Right lobe of liver (tissue), 4 donors: Measurements from ENCODE around the gene NFAT5.

Experiments used
- POLR2A ChIP-seq: fragments of 450-650 bp; IDR thresholded peaks from one replicate; pipeline ENCODE4 v1.6.1; 2017; ENCODE audit warnings: antibody characterized with exemption, mild to moderate bottlenecking
- TF ChIP-seq, protein P1 (sequence below), 4 donors: fragments of 200-600 bp in 3 of 4; fragments of 450-650 bp in 1 of 4; IDR thresholded peaks; one replicate each; pipeline versions ENCODE4 v1.5.1 to v1.8.0; 2016 to 2022; ENCODE audit warnings: antibody characterized with exemption in 4 of 4, mild to moderate bottlenecking in 2 of 4
- donor health status: DM: no; HTN: no; CAD: no.
- donor health status: DM: no; HTN: no; CAD: no.
- donor health status: DM: no; HTN: yes; CAD: no.

DNA sequence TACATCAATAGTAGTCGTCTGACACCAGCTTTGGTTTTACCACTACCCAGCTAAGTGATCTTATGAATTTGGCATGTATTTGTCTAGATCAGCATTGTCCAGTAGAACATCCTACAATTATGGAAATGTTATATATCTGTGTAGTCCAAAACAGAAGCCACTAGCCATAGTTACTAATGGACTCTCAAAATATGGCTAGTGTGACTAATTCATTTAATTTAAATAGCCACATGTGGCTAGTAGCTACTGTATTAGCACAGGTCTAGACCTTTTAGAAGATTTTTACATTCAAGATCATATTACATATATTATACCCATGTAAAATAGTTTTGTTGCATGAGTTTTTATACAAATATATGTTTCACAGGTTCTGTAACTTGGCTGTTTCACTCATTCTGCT lies 27.0 kb upstream of the NFAT5 start:
- TF ChIP-seq, protein P1, sequence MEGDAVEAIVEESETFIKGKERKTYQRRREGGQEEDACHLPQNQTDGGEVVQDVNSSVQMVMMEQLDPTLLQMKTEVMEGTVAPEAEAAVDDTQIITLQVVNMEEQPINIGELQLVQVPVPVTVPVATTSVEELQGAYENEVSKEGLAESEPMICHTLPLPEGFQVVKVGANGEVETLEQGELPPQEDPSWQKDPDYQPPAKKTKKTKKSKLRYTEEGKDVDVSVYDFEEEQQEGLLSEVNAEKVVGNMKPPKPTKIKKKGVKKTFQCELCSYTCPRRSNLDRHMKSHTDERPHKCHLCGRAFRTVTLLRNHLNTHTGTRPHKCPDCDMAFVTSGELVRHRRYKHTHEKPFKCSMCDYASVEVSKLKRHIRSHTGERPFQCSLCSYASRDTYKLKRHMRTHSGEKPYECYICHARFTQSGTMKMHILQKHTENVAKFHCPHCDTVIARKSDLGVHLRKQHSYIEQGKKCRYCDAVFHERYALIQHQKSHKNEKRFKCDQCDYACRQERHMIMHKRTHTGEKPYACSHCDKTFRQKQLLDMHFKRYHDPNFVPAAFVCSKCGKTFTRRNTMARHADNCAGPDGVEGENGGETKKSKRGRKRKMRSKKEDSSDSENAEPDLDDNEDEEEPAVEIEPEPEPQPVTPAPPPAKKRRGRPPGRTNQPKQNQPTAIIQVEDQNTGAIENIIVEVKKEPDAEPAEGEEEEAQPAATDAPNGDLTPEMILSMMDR (IDR thresholded peaks at IDR 0.05): no peak
- no peak for TF ChIP-seq POLR2A
